ENCODE results near the gene LRRC17.

- TF ChIP-seq E2F4 (CRISPR knock-in tag; IDR thresholded peaks at IDR 0.05; ENCODE audit: low read depth) (no peak), RERE (CRISPR knock-in tag; IDR thresholded peaks at IDR 0.05; ENCODE audit: borderline replicate concordance) (no peak), SMC3 (conservative IDR thresholded peaks at IDR 0.05; ENCODE audit: insufficient read depth, low read depth, low read length) (no peak), ZBTB34 (CRISPR knock-in tag; IDR thresholded peaks at IDR 0.05) (no peak), SIN3A (IDR thresholded peaks at IDR 0.05; ENCODE audit: borderline replicate concordance in 2 of 2, control insufficient read depth in 1 of 2, low read depth in 2 of 2, low read length in 2 of 2) (no peak), USF1 (CRISPR knock-in tag; IDR thresholded peaks at IDR 0.05) (no peak), ZBTB26 (CRISPR knock-in tag; IDR thresholded peaks at IDR 0.05) (no peak), NCOA6 (IDR thresholded peaks at IDR 0.05) (no peak), RNF219 (CRISPR knock-in tag; IDR thresholded peaks at IDR 0.05) (no peak), TCF7L2 (IDR thresholded peaks at IDR 0.05; ENCODE audit: low read depth, low read length) (no peak), POLR2AphosphoS2 (IDR thresholded peaks at IDR 0.05; ENCODE audit: low read length) (no peak), ERF (CRISPR knock-in tag; IDR thresholded peaks at IDR 0.05) (no peak)
These were observed 37.0 kb upstream of the LRRC17 start for GRCh38 chr7:102875700-102876295.
